Colonic mucosa (tissue), 4 donors: ENCODE data around the gene UBE2D2. TPM values are rescaled to one million over a fixed set of nuclear protein-coding genes. Genes with fewer than 3 reads are reported as not detected.

ENCODE experiments used
- DNase-seq: peaks from one replicate; pipeline ENCODE4 v3.0.0-alpha.2; 2020
- H3K27ac ChIP-seq: fragments of 200-600 bp; one replicate; pipeline ENCODE4 v1.8.0; 2021
- H3K27me3 ChIP-seq: fragments of 200-600 bp; one replicate; pipeline ENCODE4 v1.8.0; 2021
- H3K36me3 ChIP-seq: fragments of 200-600 bp; one replicate; pipeline ENCODE4 v1.8.0; 2021
- H3K4me1 ChIP-seq: fragments of 200-600 bp; one replicate; pipeline ENCODE4 v1.8.0; 2021; ENCODE audit warnings: mild to moderate bottlenecking
- H3K4me3 ChIP-seq: fragments of 200-600 bp; one replicate; pipeline ENCODE4 v1.8.0; 2021
- H3K9ac ChIP-seq, 2 donors: one replicate each; pipeline ENCODE4 v1.7.0; 2013; ENCODE audit warnings: control low read depth in 2 of 2, low read depth in 2 of 2, low read length in 2 of 2
- H3K9me3 ChIP-seq: fragments of 200-600 bp; one replicate; pipeline ENCODE4 v1.8.0; 2021
- intact Hi-C: fragments of 100-400 bp; cut with DNase I; formaldehyde crosslinking; loops from one replicate; pipeline ENCODE4 v1.14.1; 2022
- total RNA-seq, 2 donors: library from RNA; stranded (reverse); fragmentation: NEBNext Ultra II Directional in 1 of 2; extraction: Animal tissue kit (Norgen Biotek cat#: 25700) in 1 of 2; gene quantifications; one replicate each; pipeline ENCODE4 v1.2.1, GENCODE V29; 2021
- TF ChIP-seq, protein P1 (sequence below): fragments of 200-600 bp; IDR thresholded peaks from one replicate; pipeline ENCODE4 v1.8.0; 2022; ENCODE audit warnings: antibody characterized with exemption, mild to moderate bottlenecking
- donor health status: healthy.
- donor health status: DM: no; HTN: no; CAD: no.
- donor health status: DM: no; HTN: no; CAD: no.

Gene UBE2D2
- total RNA-seq, 2 donors from 2014 or later, result 146 to 155 TPM

DNA sequence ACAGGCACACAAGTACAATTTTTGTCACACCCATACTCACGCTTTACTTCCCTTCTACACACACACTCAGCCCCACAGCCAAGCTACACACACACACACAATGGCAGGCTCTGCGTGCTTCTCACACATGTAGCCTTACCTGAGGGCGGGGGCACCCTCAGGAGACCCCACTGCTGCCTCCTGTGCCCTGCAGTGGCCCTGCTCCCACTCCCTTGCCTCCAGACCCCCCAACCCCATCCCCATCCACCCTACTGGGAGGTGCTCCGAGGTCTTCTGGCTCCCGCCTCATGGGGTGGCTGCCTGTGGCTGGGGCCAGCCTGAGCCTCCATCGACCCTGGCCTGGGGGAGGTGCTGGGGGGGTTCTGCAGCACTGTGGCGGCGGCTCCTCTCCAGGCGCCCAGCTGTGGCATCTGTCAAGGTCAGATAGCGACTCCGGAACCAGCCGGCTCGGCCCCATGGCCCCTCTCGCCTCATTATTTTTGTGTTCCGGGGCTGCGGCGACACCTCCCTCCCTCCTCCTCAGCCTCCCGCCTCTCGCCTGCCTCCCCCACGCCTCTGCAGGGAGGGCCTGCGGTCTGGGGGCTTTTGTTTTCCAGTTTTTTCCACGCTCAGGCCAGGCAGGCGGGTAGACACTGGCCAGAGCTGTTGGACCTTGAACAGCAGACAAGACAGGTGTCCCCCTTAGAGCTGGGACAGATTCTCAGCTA lies 108.7 kb downstream of the UBE2D2 start:
- TF ChIP-seq, protein P1, sequence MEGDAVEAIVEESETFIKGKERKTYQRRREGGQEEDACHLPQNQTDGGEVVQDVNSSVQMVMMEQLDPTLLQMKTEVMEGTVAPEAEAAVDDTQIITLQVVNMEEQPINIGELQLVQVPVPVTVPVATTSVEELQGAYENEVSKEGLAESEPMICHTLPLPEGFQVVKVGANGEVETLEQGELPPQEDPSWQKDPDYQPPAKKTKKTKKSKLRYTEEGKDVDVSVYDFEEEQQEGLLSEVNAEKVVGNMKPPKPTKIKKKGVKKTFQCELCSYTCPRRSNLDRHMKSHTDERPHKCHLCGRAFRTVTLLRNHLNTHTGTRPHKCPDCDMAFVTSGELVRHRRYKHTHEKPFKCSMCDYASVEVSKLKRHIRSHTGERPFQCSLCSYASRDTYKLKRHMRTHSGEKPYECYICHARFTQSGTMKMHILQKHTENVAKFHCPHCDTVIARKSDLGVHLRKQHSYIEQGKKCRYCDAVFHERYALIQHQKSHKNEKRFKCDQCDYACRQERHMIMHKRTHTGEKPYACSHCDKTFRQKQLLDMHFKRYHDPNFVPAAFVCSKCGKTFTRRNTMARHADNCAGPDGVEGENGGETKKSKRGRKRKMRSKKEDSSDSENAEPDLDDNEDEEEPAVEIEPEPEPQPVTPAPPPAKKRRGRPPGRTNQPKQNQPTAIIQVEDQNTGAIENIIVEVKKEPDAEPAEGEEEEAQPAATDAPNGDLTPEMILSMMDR, result no peak
- Histone ChIP-seq H3K4me1 (peaks cover 4% of the 10 kb centered on the region), H3K36me3 (no peaks in the 10 kb centered on the region), H3K27ac (peak overlapping the region; percentile 18), H3K9me3 (no peaks in the 10 kb centered on the region), H3K9ac (peak overlapping the region; percentile 40 to 64), H3K4me3 (no peak overlapping the region), H3K27me3 (no peaks in the 10 kb centered on the region)
- no peak for DNase-seq
- intact Hi-C loops, result no loop called here

DNA sequence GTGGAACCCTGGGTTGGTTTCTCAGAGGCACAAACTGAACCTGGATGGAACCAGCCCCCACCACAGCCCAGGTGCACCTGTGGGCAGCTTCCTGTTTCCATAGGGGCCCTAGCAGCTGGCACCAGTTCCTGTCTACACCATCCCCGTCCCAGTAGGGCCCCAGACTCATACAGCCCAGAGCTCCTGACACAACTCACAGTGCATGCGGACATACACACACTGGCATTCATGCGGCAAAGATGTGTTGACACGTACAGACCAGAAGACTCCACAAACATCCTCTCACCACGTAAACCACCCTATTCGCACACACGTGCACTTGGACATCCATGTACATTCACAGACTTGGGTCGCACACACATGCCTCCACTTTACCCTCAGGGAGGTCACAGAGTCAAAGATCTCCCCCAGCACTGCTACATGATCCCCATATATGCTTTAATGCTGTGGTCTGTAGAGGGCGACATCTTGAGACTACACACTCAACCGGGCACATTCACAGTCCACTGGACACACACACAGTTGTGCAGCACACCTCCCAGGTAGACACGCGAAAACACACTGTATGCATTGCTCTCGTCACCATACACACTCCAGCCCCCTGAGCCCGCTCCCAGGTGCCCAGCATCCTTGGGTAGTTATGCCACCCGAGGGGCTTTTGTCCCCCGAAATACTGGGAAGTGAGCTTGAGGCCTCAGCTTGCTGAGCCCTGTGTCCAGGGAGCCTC lies 109.4 kb downstream of the UBE2D2 start:
- H3K9ac ChIP-seq, result no peak overlapping the region
- TF ChIP-seq, protein P1, result no peak
- no peaks in the 10 kb centered on the region for H3K36me3 ChIP-seq
- H3K27ac ChIP-seq, result peak overlapping the region; percentile 18
- no peak for DNase-seq
- no peaks in the 10 kb centered on the region for H3K9me3 ChIP-seq
- H3K4me3 ChIP-seq, result no peak overlapping the region
- no peaks in the 10 kb centered on the region for H3K27me3 ChIP-seq
- H3K4me1 ChIP-seq, result peaks cover 4% of the 10 kb centered on the region
- intact Hi-C loops, result no loop called here

DNA sequence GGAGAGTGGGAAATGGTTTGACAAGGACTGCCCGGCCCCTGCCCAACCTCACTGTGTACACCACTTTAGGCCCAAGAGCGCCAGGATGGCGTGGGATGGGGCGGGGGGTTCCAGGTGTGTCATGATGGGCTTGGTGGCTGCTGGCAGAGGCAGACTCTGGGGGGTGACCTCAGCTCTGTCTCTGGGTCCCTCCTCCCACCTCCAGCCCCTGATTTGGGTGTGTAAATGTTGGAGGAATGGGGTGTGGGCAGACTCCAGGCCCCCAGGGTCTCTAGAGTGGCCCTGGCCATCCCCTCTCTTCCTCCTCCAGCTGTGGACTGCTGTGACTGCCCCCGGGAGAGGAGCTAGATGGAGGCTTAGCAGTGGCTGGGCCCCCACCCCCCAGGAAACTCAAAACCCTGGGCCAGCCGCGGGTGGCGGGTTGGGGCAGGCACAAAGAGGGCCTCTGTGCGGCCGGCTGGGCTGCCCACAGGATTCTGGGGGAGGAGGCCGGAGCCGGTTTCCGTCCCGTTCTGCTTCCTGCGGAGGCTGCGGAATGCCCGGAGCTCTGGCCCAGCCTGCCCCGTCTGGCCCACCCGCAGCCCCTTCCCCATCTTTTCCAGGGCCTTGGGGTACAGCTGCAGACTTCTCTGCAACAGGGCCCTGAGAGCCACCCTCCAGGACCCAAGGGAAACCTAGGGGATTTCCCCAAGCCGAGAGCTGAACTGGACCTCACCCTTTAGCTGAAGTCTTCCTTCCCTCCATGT lies 110.1 kb downstream of the UBE2D2 start:
- Histone ChIP-seq H3K4me3 (no peak overlapping the region), H3K4me1 (peaks cover 4% of the 10 kb centered on the region), H3K9me3 (no peaks in the 10 kb centered on the region), H3K27me3 (no peaks in the 10 kb centered on the region), H3K36me3 (no peaks in the 10 kb centered on the region), H3K9ac (no peak overlapping the region), H3K27ac (peak overlapping the region; percentile 18)
- intact Hi-C loops, result no loop called here
- no peak for DNase-seq
- TF ChIP-seq, protein P1, result no peak

DNA sequence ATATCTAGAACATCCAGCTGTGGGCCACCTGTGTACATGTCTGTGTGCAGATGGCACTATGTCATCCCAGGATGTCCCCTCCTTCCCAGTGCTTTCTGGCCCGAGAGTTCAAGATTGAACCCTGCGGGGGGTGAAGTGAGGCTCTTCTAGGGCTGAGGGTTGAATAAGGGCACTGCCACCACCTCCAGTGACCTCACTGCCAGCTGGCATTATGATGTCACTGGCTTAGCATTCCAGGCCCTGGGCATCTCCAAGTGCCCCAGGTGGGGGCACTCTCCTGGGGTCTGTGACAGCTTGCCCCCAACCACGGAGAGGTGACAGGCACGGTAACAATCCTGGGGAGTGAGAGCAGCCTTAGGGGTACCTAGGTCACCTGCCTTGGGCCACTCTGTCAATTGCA lies 114.1 kb downstream of the UBE2D2 start:
- no peak for DNase-seq
- no peaks in the 10 kb centered on the region for H3K27me3 ChIP-seq
- no peaks in the 10 kb centered on the region for H3K4me1 ChIP-seq
- intact Hi-C loops, result no loop called here
- no peak overlapping the region for H3K4me3 ChIP-seq
- H3K27ac ChIP-seq, result no peak overlapping the region
- H3K9me3 ChIP-seq, result no peaks in the 10 kb centered on the region
- peak overlapping the region in 1 of 2 donors; percentile 4 for H3K9ac ChIP-seq
- TF ChIP-seq, protein P1, result no peak
- no peaks in the 10 kb centered on the region for H3K36me3 ChIP-seq

DNA sequence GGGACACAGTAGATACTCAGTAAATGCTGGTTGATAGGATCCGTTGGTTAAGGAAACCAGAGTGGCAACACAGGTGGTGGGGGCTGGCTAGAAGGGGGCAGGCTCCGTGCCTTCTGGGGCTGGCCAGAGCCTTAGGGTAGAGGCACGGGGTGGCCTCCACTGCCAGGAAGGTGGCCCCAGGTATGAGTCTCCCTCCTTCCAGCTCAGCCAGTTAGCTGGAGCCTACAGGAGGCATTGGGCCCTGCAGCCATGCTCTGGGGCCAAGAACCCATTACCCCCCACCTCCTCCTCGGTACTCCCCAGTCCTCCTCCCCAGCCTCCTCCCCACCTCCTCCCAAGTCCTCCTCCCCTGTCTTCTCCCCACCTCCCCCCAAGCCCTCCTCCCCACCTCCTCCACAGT lies 114.7 kb downstream of the UBE2D2 start:
- Histone ChIP-seq H3K9ac (no peak overlapping the region), H3K4me1 (no peaks in the 10 kb centered on the region), H3K4me3 (no peak overlapping the region), H3K27ac (no peak overlapping the region), H3K9me3 (no peaks in the 10 kb centered on the region), H3K27me3 (no peaks in the 10 kb centered on the region), H3K36me3 (no peaks in the 10 kb centered on the region)
- TF ChIP-seq, protein P1, result no peak
- intact Hi-C loops, result no loop called here
- DNase-seq, result no peak
